HepG2 (cell line): ENCODE data around the gene TM4SF20. TPM values are rescaled to one million over a fixed set of nuclear protein-coding genes. Genes with fewer than 3 reads are reported as not detected.
A peak's percentile ranks its signal among the peaks of the same experiment; 100 is the strongest.

Experiments
- BHLHE40 ChIP-seq: IDR thresholded peaks from 2 replicates; pipeline ENCODE4 v1.6.1; 2011; ENCODE audit warnings: low read length, improper control_type of control experiment
- FOXK2 ChIP-seq: fragments of 450-650 bp; IDR thresholded peaks from 2 replicates; pipeline ENCODE4 v1.6.1; 2016
- JUNB ChIP-seq: sonication (generic); formaldehyde crosslinking; IDR thresholded peaks from 2 replicates; pipeline ENCODE4 v1.8.0; 2022; ENCODE audit warnings: missing genetic modification reagents, mild to moderate bottlenecking, borderline replicate concordance
- JUND ChIP-seq: sonication (generic); formaldehyde crosslinking; IDR thresholded peaks from 2 replicates; pipeline ENCODE4 v1.8.0; 2022; ENCODE audit warnings: mild to moderate bottlenecking, missing genetic modification reagents
- SCMH1 ChIP-seq: sonication (generic); formaldehyde crosslinking; IDR thresholded peaks from 2 replicates; pipeline ENCODE4 v1.9.0; 2021; ENCODE audit warnings: missing genetic modification reagents, mild to moderate bottlenecking, borderline replicate concordance
- SPEN ChIP-seq: sonication (generic); formaldehyde crosslinking; IDR thresholded peaks from 2 replicates; pipeline ENCODE4 v1.5.1; 2020; ENCODE audit warnings: low read depth, mild to moderate bottlenecking, missing genetic modification reagents
- SRSF1 ChIP-seq: fragments of 200-400 bp; formaldehyde crosslinking; optimal IDR thresholded peaks from 2 replicates; pipeline ENCODE3; 2017; ENCODE audit warnings: mild to moderate bottlenecking, low read depth, low read length, moderate library complexity
- ZNF326 ChIP-seq: sonication (generic); formaldehyde crosslinking; IDR thresholded peaks from 2 replicates; pipeline ENCODE4 v1.4.0; 2020; ENCODE audit warnings: missing genetic modification reagents, borderline replicate concordance
- ZNF605 ChIP-seq: sonication (generic); formaldehyde crosslinking; IDR thresholded peaks from 2 replicates; pipeline ENCODE4 v1.8.0; 2022; ENCODE audit warnings: mild to moderate bottlenecking, missing genetic modification reagents
- ZNF782 ChIP-seq: sonication (generic); formaldehyde crosslinking; IDR thresholded peaks from 2 replicates; pipeline ENCODE4 v1.4.0; 2020; ENCODE audit warnings: missing genetic modification reagents, mild to moderate bottlenecking, borderline replicate concordance
- ZNF883 ChIP-seq: sonication (generic); formaldehyde crosslinking; IDR thresholded peaks from 2 replicates; pipeline ENCODE4 v1.5.1; 2020; ENCODE audit warnings: mild to moderate bottlenecking, missing genetic modification reagents; ENCODE audit errors: not compliant biosample characterization
- polyA plus RNA-seq, 8 experiments: library from polyadenylated mRNA; depleted of rRNA in 3 of 8; stranded (reverse) in 7 of 8; unstranded in 1 of 8; fragments of >200 nt; fragmentation: Illumina TruSeq in 4 of 8; extraction: Trizol in 4 of 8; gene quantifications; 2 replicates each; pipeline versions ENCODE4 v1.2.1 to v1.2.3, GENCODE V29; 2011 to 2016; ENCODE audit warnings: low read depth in 4 of 8, missing spikeins in 1 of 8, mixed read lengths in 1 of 8; ENCODE audit not compliant: insufficient read depth in 1 of 8
- total RNA-seq, 5 experiments: library from RNA; depleted of rRNA; stranded (reverse); fragments of >200 nt; fragmentation: Illumina TruSeq; extraction: Trizol; gene quantifications; 2 replicates each; pipeline ENCODE4 v1.2.3, GENCODE V29; 2016; ENCODE audit warnings: low read depth in 1 of 5
- TF ChIP-seq, protein P1 (sequence below): IDR thresholded peaks from 2 replicates; pipeline ENCODE4 v1.6.1; 2016; ENCODE audit warnings: missing compliant biosample characterization, missing genetic modification reagents, borderline replicate concordance
- TF ChIP-seq, protein P2 (sequence below): sonication (generic); formaldehyde crosslinking; IDR thresholded peaks from 2 replicates; pipeline ENCODE4 v1.4.0; 2020; ENCODE audit warnings: missing genetic modification reagents, borderline replicate concordance
- TF ChIP-seq, protein P3 (sequence below): sonication (generic); formaldehyde crosslinking; IDR thresholded peaks from 2 replicates; pipeline ENCODE4 v1.4.0; 2020; ENCODE audit warnings: mild to moderate bottlenecking, missing genetic modification reagents
- TF ChIP-seq, protein P4 (sequence below): IDR thresholded peaks from 2 replicates; pipeline ENCODE4 v1.6.1; 2012; ENCODE audit warnings: low read length, improper control_type of control experiment
- TF ChIP-seq, protein P5 (sequence below): sonication (generic); IDR thresholded peaks from 2 replicates; pipeline ENCODE4 v1.6.1; 2016; ENCODE audit warnings: low read depth, borderline replicate concordance
- TF ChIP-seq, protein P6 (sequence below): sonication (generic); formaldehyde crosslinking; IDR thresholded peaks from 2 replicates; pipeline ENCODE4 v1.4.0; 2020; ENCODE audit warnings: missing genetic modification reagents

Gene TM4SF20
- total and polyA plus RNA-seq, 2 of the 13 experiments (the other 11 are each of a cell fraction or from before 2014, with no cell fraction given) = not detected

DNA sequence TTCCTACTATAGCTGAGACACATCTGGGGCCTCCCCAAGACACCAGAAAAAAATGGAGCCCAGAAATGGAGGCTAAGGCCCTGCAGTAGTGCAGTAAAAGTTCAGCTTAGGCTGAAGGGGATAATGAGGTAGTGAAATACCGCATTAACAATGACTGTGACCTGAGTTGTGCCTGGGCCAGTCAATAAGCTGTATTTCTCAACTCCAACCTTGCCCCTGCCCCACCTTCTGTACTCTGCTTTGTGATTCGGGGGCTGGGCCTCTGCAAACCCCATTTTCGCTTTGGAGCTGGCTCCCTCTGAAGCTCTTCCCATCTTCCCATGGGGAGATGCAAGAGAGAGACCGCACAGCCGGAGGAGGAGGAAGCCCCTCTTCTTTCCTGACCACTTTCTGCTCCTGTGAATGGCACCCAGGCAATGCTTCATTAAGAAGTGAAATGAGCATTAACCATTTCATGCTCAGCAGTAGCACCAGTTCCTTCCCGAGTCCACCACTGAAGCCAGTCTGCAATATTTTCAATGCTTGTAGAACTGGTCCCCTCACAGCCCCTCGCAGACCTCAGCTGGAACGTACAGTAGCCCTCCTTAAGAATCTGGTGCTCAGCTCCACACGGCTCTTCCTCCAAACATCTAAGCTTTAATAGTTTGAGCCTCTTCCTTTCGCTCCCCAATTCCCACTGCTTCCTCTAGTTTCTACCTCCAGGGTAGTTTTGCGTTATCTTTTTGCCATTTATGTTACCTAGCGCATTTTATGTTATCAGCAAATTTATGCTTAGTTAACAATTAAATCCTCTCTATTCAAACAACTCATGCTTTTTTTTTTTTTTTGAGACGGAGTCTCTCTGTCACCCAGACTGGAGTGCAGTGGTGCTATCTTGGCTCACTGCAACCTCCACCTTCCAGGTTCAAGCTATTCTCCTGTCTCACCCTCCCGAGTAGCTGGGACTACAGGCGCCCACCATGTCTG lies 41.3 kb upstream of the TM4SF20 start (continued):
- TF ChIP-seq ZNF883 (CRISPR knock-in tag) (no peak), SPEN (CRISPR knock-in tag) (no peak), JUND (CRISPR knock-in tag) (no peak), ZNF326 (CRISPR knock-in tag) (no peak), SRSF1 (no peak), ZNF782 (CRISPR knock-in tag) (no peak; the same call in 1 of the 2 replicates), ZNF605 (CRISPR knock-in tag) (peak; percentile 43; the same call in 1 of the 2 replicates), SCMH1 (CRISPR knock-in tag) (no peak), BHLHE40 (no peak), JUNB (CRISPR knock-in tag) (no peak), FOXK2 (no peak)
- TF ChIP-seq, protein P1, sequence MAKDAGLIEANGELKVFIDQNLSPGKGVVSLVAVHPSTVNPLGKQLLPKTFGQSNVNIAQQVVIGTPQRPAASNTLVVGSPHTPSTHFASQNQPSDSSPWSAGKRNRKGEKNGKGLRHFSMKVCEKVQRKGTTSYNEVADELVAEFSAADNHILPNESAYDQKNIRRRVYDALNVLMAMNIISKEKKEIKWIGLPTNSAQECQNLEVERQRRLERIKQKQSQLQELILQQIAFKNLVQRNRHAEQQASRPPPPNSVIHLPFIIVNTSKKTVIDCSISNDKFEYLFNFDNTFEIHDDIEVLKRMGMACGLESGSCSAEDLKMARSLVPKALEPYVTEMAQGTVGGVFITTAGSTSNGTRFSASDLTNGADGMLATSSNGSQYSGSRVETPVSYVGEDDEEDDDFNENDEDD (CRISPR knock-in tag) = no peak
- TF ChIP-seq, protein P2, sequence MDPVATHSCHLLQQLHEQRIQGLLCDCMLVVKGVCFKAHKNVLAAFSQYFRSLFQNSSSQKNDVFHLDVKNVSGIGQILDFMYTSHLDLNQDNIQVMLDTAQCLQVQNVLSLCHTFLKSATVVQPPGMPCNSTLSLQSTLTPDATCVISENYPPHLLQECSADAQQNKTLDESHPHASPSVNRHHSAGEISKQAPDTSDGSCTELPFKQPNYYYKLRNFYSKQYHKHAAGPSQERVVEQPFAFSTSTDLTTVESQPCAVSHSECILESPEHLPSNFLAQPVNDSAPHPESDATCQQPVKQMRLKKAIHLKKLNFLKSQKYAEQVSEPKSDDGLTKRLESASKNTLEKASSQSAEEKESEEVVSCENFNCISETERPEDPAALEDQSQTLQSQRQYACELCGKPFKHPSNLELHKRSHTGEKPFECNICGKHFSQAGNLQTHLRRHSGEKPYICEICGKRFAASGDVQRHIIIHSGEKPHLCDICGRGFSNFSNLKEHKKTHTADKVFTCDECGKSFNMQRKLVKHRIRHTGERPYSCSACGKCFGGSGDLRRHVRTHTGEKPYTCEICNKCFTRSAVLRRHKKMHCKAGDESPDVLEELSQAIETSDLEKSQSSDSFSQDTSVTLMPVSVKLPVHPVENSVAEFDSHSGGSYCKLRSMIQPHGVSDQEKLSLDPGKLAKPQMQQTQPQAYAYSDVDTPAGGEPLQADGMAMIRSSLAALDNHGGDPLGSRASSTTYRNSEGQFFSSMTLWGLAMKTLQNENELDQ (CRISPR knock-in tag) = no peak
- TF ChIP-seq, protein P3, sequence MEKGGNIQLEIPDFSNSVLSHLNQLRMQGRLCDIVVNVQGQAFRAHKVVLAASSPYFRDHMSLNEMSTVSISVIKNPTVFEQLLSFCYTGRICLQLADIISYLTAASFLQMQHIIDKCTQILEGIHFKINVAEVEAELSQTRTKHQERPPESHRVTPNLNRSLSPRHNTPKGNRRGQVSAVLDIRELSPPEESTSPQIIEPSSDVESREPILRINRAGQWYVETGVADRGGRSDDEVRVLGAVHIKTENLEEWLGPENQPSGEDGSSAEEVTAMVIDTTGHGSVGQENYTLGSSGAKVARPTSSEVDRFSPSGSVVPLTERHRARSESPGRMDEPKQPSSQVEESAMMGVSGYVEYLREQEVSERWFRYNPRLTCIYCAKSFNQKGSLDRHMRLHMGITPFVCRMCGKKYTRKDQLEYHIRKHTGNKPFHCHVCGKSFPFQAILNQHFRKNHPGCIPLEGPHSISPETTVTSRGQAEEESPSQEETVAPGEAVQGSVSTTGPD (CRISPR knock-in tag) = no peak
- TF ChIP-seq, protein P4, sequence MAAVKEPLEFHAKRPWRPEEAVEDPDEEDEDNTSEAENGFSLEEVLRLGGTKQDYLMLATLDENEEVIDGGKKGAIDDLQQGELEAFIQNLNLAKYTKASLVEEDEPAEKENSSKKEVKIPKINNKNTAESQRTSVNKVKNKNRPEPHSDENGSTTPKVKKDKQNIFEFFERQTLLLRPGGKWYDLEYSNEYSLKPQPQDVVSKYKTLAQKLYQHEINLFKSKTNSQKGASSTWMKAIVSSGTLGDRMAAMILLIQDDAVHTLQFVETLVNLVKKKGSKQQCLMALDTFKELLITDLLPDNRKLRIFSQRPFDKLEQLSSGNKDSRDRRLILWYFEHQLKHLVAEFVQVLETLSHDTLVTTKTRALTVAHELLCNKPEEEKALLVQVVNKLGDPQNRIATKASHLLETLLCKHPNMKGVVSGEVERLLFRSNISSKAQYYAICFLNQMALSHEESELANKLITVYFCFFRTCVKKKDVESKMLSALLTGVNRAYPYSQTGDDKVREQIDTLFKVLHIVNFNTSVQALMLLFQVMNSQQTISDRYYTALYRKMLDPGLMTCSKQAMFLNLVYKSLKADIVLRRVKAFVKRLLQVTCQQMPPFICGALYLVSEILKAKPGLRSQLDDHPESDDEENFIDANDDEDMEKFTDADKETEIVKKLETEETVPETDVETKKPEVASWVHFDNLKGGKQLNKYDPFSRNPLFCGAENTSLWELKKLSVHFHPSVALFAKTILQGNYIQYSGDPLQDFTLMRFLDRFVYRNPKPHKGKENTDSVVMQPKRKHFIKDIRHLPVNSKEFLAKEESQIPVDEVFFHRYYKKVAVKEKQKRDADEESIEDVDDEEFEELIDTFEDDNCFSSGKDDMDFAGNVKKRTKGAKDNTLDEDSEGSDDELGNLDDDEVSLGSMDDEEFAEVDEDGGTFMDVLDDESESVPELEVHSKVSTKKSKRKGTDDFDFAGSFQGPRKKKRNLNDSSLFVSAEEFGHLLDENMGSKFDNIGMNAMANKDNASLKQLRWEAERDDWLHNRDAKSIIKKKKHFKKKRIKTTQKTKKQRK = no peak
- TF ChIP-seq, protein P5, sequence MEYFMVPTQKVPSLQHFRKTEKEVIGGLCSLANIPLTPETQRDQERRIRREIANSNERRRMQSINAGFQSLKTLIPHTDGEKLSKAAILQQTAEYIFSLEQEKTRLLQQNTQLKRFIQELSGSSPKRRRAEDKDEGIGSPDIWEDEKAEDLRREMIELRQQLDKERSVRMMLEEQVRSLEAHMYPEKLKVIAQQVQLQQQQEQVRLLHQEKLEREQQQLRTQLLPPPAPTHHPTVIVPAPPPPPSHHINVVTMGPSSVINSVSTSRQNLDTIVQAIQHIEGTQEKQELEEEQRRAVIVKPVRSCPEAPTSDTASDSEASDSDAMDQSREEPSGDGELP = no peak
- TF ChIP-seq, protein P6, sequence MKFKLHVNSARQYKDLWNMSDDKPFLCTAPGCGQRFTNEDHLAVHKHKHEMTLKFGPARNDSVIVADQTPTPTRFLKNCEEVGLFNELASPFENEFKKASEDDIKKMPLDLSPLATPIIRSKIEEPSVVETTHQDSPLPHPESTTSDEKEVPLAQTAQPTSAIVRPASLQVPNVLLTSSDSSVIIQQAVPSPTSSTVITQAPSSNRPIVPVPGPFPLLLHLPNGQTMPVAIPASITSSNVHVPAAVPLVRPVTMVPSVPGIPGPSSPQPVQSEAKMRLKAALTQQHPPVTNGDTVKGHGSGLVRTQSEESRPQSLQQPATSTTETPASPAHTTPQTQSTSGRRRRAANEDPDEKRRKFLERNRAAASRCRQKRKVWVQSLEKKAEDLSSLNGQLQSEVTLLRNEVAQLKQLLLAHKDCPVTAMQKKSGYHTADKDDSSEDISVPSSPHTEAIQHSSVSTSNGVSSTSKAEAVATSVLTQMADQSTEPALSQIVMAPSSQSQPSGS (CRISPR knock-in tag) = no peak
